ENCODE results near the gene FHIT.

- TF ChIP-seq POLR2A (IDR thresholded peaks at IDR 0.05; ENCODE audit: low read depth, low read length) = no peak
- no peak for TF ChIP-seq RFX5 (IDR thresholded peaks at IDR 0.05; ENCODE audit: low read depth, low read length)
- no peak for TF ChIP-seq CTCF (conservative IDR thresholded peaks at IDR 0.05; ENCODE audit: low read depth, low read length)
- no peak for TF ChIP-seq MAZ (IDR thresholded peaks at IDR 0.05; ENCODE audit: borderline replicate concordance, low read depth, low read length)
- TF ChIP-seq ELK1 (IDR thresholded peaks at IDR 0.05; ENCODE audit: borderline replicate concordance, low read depth, low read length) = no peak
- TF ChIP-seq MXI1 (IDR thresholded peaks at IDR 0.05; ENCODE audit: borderline replicate concordance, low read depth, low read length) = no peak
- TF ChIP-seq SMC3 (IDR thresholded peaks at IDR 0.05; ENCODE audit: low read depth, low read length) = no peak
Measured at GRCh38 chr3:60469481-60469880, 781.8 kb downstream of the FHIT start.
